GM12878 (cell line): Measurements from ENCODE around the gene SOD2. TPM values are rescaled to one million over a fixed set of nuclear protein-coding genes. Genes with fewer than 3 reads are reported as not detected.

Experiments
- ATAC-seq: fragments of 200-7000 bp; cut with Tn5 transposase; 3 replicates; pipeline ENCODE4 v1.9.1; 2020; ENCODE audit warnings: mild to moderate bottlenecking, moderate library complexity
- BruUV-seq: library from RNA; stranded (reverse); fragments of 400-500 nt; replicated peaks from 2 replicates; lab custom pipeline; 2021; lab: Mats Ljungman, UMichigan
- CTCF ChIA-PET: fragments of 300-600 bp; sonication (Branson Sonifier 250); formaldehyde crosslinking; extraction: SDS; loops from one replicate; lab custom pipeline; 2021; ENCODE audit warnings: inconsistent platforms; lab: Yijun Ruan, JAX
- POLR2A ChIA-PET: fragments of 350-600 bp; formaldehyde crosslinking; extraction: SDS; loops from one replicate; lab custom pipeline; 2021; ENCODE audit warnings: inconsistent platforms; lab: Charles Lee
- RAD21 ChIA-PET: fragments of 300-600 bp; sonication (Branson Sonifier 250); formaldehyde crosslinking; loops from one replicate; lab custom pipeline; 2023; ENCODE audit warnings: antibody characterized with exemption; ENCODE audit not compliant: unreplicated experiment; lab: Charles Lee
- SMC1A ChIA-PET: fragments of 300-600 bp; sonication (Branson Sonifier 250); formaldehyde crosslinking; loops from one replicate; lab custom pipeline; 2023; ENCODE audit not compliant: unreplicated experiment, uncharacterized antibody; lab: Charles Lee
- DNase-seq: peaks from one replicate; pipeline ENCODE4 v3.0.0-alpha.2; 2011; ENCODE audit warnings: low read depth, low spot score
- FAIRE-seq: peaks from 3 replicates; lab custom pipeline; 2011; peaks lifted over from hg19 to GRCh38; lab: Jason Lieb, UNC
- H2AFZ ChIP-seq: 2 replicates; pipeline ENCODE4 v1.6.0; 2011; ENCODE audit warnings: low read depth, low read length, control low read depth; ENCODE audit not compliant: control insufficient read depth
- H3K27ac ChIP-seq: 2 replicates; pipeline ENCODE4 v1.5.1; 2011; ENCODE audit warnings: control low read depth; ENCODE audit not compliant: control insufficient read depth, insufficient read depth
- H3K27me3 ChIP-seq, 2 experiments: replicated peaks in 1 of 2; 2 replicates each; pipeline versions ENCODE4 v1.6.0 to v1.6.1; 2011; ENCODE audit warnings: low read length in 1 of 2; ENCODE audit not compliant: control insufficient read depth in 2 of 2, insufficient read depth in 2 of 2
- H3K36me3 ChIP-seq, 2 experiments: 2 replicates each; pipeline ENCODE4 v1.5.1; 2011; ENCODE audit warnings: low read length in 1 of 2; ENCODE audit not compliant: control insufficient read depth in 2 of 2, insufficient read depth in 2 of 2
- H3K4me1 ChIP-seq: 2 replicates; pipeline ENCODE4 v1.6.1; 2011; ENCODE audit warnings: mild to moderate bottlenecking, low read length, moderate library complexity, mixed read lengths; ENCODE audit not compliant: control insufficient read depth, insufficient read depth
- H3K4me2 ChIP-seq: 2 replicates; pipeline ENCODE4 v1.6.0; 2011; ENCODE audit warnings: control low read depth; ENCODE audit not compliant: control insufficient read depth, insufficient read depth
- H3K4me3 ChIP-seq: fragments of 200-600 bp; sonication (generic); 2 replicates; pipeline ENCODE4 v1.5.1; 2016
- H3K79me2 ChIP-seq: 2 replicates; pipeline ENCODE4 v1.6.0; 2011; ENCODE audit warnings: low read length; ENCODE audit not compliant: control insufficient read depth, insufficient read depth
- H3K9ac ChIP-seq: 2 replicates; pipeline ENCODE4 v1.8.0; 2011; ENCODE audit warnings: low read length, control low read depth, mixed read lengths; ENCODE audit not compliant: control insufficient read depth, insufficient read depth
- H3K9me3 ChIP-seq: replicated peaks from 3 replicates; pipeline ENCODE4 v1.5.1; 2011; ENCODE audit warnings: mild to moderate bottlenecking, low read length; ENCODE audit not compliant: control insufficient read depth, insufficient read depth
- H4K20me1 ChIP-seq: 2 replicates; pipeline ENCODE4 v1.6.0; 2011; ENCODE audit not compliant: control insufficient read depth, insufficient read depth
- BACH1 ChIP-seq: fragments of 450-650 bp; IDR thresholded peaks from 2 replicates; pipeline ENCODE4 v1.6.1; 2017; ENCODE audit warnings: mild to moderate bottlenecking, borderline replicate concordance
- CHD4 ChIP-seq: fragments of 200-600 bp; sonication (generic); IDR thresholded peaks from 2 replicates; pipeline ENCODE4 v1.6.1; 2016; ENCODE audit warnings: mild to moderate bottlenecking
- EED ChIP-seq: sonication (generic); IDR thresholded peaks from 2 replicates; pipeline ENCODE4 v1.6.1; 2016; ENCODE audit warnings: antibody characterized with exemption, low read depth
- GATAD2B ChIP-seq: fragments of 450-650 bp; conservative IDR thresholded peaks from 2 replicates; pipeline ENCODE4 v1.6.1; 2017; ENCODE audit warnings: low read depth, mild to moderate bottlenecking, moderate library complexity
- IKZF1 ChIP-seq: fragments of 450-650 bp; conservative IDR thresholded peaks from 2 replicates; pipeline ENCODE4 v1.6.1; 2017; ENCODE audit warnings: antibody characterized with exemption, mild to moderate bottlenecking
- JUNB ChIP-seq: IDR thresholded peaks from 2 replicates; pipeline ENCODE4 v1.6.1; 2016; ENCODE audit warnings: antibody characterized with exemption, mild to moderate bottlenecking
- NFYB ChIP-seq: IDR thresholded peaks from 2 replicates; pipeline ENCODE4 v1.6.1; 2011; ENCODE audit warnings: low read depth, mild to moderate bottlenecking, low read length, improper control_type of control experiment, moderate library complexity; ENCODE audit not compliant: insufficient read depth
- NR2C2 ChIP-seq: IDR thresholded peaks from 2 replicates; pipeline ENCODE4 v1.6.1; 2011; ENCODE audit warnings: borderline replicate concordance, low read depth; ENCODE audit not compliant: control insufficient read depth, insufficient read length
- PML ChIP-seq: IDR thresholded peaks from 2 replicates; pipeline ENCODE4 v1.6.1; 2012; ENCODE audit warnings: low read length, inconsistent platforms
- POLR2AphosphoS5 ChIP-seq: IDR thresholded peaks from 2 replicates; pipeline ENCODE4 v1.6.1; 2011; ENCODE audit warnings: mild to moderate bottlenecking, low read length, inconsistent platforms
- POU2F2 ChIP-seq: IDR thresholded peaks from 3 replicates; pipeline ENCODE4 v1.6.1; 2011; ENCODE audit warnings: low read depth, mild to moderate bottlenecking, low read length, borderline replicate concordance
- RAD51 ChIP-seq: fragments of 450-650 bp; IDR thresholded peaks from 2 replicates; pipeline ENCODE4 v1.6.1; 2016; ENCODE audit warnings: moderate library complexity, mild to moderate bottlenecking, inconsistent platforms
- RELA ChIP-seq: fragments of 450-650 bp; IDR thresholded peaks from 2 replicates; pipeline ENCODE4 v1.8.0; 2014; ENCODE audit warnings: borderline replicate concordance; ENCODE audit not compliant: partially characterized antibody
- SRF ChIP-seq, 2 experiments: IDR thresholded peaks; 2 replicates each; pipeline ENCODE4 v1.6.1; 2011; ENCODE audit warnings: low read depth in 2 of 2, low read length in 2 of 2, mild to moderate bottlenecking in 1 of 2, moderate library complexity in 1 of 2
- ZBTB40 ChIP-seq: fragments of 450-650 bp; IDR thresholded peaks from 2 replicates; pipeline ENCODE4 v1.6.1; 2016; ENCODE audit warnings: mild to moderate bottlenecking, moderate library complexity, borderline replicate concordance
- ZSCAN29 ChIP-seq: fragments of 450-650 bp; IDR thresholded peaks from 2 replicates; pipeline ENCODE4 v1.6.1; 2017; ENCODE audit warnings: mild to moderate bottlenecking, moderate library complexity
- WGBS: methylation state at CpG from one replicate; pipeline ENCODE4 v1.1.6; 2016; ENCODE audit warnings: low lambda C conversion rate; ENCODE audit not compliant: insufficient replicate concordance, insufficient coverage; ENCODE audit errors: missing lambda C conversion rate; 5-methylcytosine and 5-hydroxymethylcytosine counted together
- in situ Hi-C: fragments of 300-500 bp; cut with MboI; formaldehyde crosslinking; loops from 9 replicates; pipeline ENCODE4 v1.14.3; 2018; ENCODE audit warnings: mixed read lengths
- intact Hi-C: fragments of 100-400 bp; cut with micrococcal nuclease; formaldehyde crosslinking; loops from one replicate; pipeline ENCODE4 v1.14.2; 2022; ENCODE audit not compliant: unreplicated experiment
- polyA plus RNA-seq, 11 experiments: library from polyadenylated mRNA; depleted of rRNA in 4 of 11; unstranded in 6 of 11; stranded (reverse) in 5 of 11; fragments of >200 nt; fragmentation: Nextera tagmentation in 4 of 11; fragmentation: Illumina TruSeq in 1 of 11; extraction: Ambion mirVana in 4 of 11; extraction: Trizol in 1 of 11; gene quantifications; 1 replicate in 1 of 11; 2 replicates in 10 of 11; pipeline versions ENCODE4 v1.2.1 to v1.2.3, GENCODE V29; 2011 to 2016; ENCODE audit warnings: inconsistent platforms in 2 of 11, missing spikeins in 2 of 11, low read depth in 1 of 11
- total RNA-seq, 4 experiments: library from RNA; depleted of rRNA in 3 of 4; stranded (reverse); fragments of >200 nt in 3 of 4; fragmentation: Illumina TruSeq in 1 of 4; extraction: Trizol in 1 of 4; gene quantifications; 2 replicates each; pipeline versions ENCODE4 v1.2.1 to v1.2.3, GENCODE V29; 2013 to 2021

SOD2 gene
- total and polyA plus RNA-seq, 10 of the 15 experiments (the other 5 are each of a cell fraction or from before 2014, with no cell fraction given): 12.1 to 55.8 (median 39.1) TPM

- H3K79me2 ChIP-seq: peaks cover 9% of the 10 kb centered on the region
- H3K4me1 ChIP-seq: no peaks in the 10 kb centered on the region; the same call in 1 of the 2 replicates
- H2AFZ ChIP-seq: no peak overlapping the region
- ATAC-seq: no peak
- no peaks in the 10 kb centered on the region for H3K27me3 ChIP-seq
- no peaks in the 10 kb centered on the region for H4K20me1 ChIP-seq
- no peaks in the 10 kb centered on the region for H3K9me3 ChIP-seq
- H3K4me2 ChIP-seq: no peak overlapping the region
- in situ Hi-C loops (no loop called here), intact Hi-C loops (no loop called here)
- no TSS peak for BruUV-seq
- TF ChIP-seq NFYB: no peak
- no peak for TF ChIP-seq BACH1
- TF ChIP-seq RELA: no peak
- no peak for TF ChIP-seq EED
- no peak for TF ChIP-seq IKZF1
- RAD21 ChIA-PET: no interaction called here
- 68% methylated on average over 3 of the region's 3 CpGs for WGBS
- no peak for DNase-seq
- SMC1A ChIA-PET: no interaction called here
- no peak for FAIRE-seq
- no peak overlapping the region for H3K9ac ChIP-seq
- CTCF ChIA-PET: interaction anchor here (0.9 kb wide), 1 partner anchor 31 kb away, joined by 3 read pairs; no protein-coding TSS in a partner anchor
- no peak overlapping the region for H3K4me3 ChIP-seq
- no peak overlapping the region for H3K27ac ChIP-seq
- POLR2A ChIA-PET: interaction anchor here (0.6 to 1.1 kb wide), 2 partner anchors 276 to 768 kb away, joined by 3 to 5 read pairs; no protein-coding TSS in a partner anchor
- peaks cover 0 to 18% of the 10 kb centered on the region in 2 experiments; a peak in 2 of 4 replicates for H3K36me3 ChIP-seq
Observed at GRCh38 chr6:159686703-159687102, 6.3 kb downstream of the SOD2 start.

DNA sequence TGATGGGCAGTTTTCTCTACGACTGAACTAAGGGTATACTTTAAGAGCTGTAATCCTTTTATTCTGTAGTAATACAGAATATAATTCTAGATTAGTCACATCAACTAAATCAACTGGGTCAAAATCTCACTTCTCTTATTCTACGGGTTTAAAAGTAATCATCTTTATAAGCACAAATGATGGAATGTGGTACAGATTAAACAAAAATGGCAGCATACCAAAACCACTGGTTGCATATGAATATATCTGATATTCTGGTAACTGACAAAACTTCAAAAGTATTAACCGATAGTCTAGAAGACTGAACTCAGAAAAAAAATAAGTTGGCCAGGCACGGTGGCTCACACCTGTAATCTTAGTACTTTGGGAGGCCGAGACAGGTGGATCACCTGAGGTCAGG, 7.0 kb downstream of the SOD2 start:
- ChIA-PET POLR2A (interaction anchor here (1.1 kb wide), 1 partner anchor 277 kb away, joined by 3 read pairs; no protein-coding TSS in a partner anchor), SMC1A (no interaction called here), RAD21 (no interaction called here), CTCF (interaction anchor here (0.8 kb wide), 1 partner anchor 30 kb away, joined by 3 read pairs; no protein-coding TSS in a partner anchor)
- Histone ChIP-seq H3K4me2 (no peak overlapping the region), H3K27ac (no peak overlapping the region), H3K4me3 (no peak overlapping the region), H2AFZ (no peak overlapping the region), H3K4me1 (no peaks in the 10 kb centered on the region; the same call in 1 of the 2 replicates), H3K79me2 (peaks cover 3% of the 10 kb centered on the region), H4K20me1 (no peaks in the 10 kb centered on the region), H3K36me3 (peaks cover 0 to 24% of the 10 kb centered on the region in 2 experiments; a peak in 2 of 4 replicates), H3K9me3 (no peaks in the 10 kb centered on the region), H3K27me3 (no peaks in the 10 kb centered on the region), H3K9ac (no peak overlapping the region)
- BruUV-seq: no TSS peak
- DNase-seq (no peak), FAIRE-seq (no peak), ATAC-seq (no peak)
- WGBS: 80% methylated on average over 5 of the region's 5 CpGs
- in situ Hi-C loops: no loop called here
- intact Hi-C loops: no loop called here
- TF ChIP-seq SRF (IDR thresholded peaks at IDR 0.05; ENCODE audit: low read depth in 2 of 2, low read length in 2 of 2) (no peak), ZSCAN29 (no peak), POLR2AphosphoS5 (no peak), POU2F2 (no peak), CHD4 (no peak), NR2C2 (no peak), RAD51 (no peak), GATAD2B (no peak), JUNB (no peak), PML (no peak), ZBTB40 (no peak)
